Coronary artery (tissue), 2 donors: ENCODE data around the gene LCA5.

Experiments
- DNase-seq: peaks from one replicate; pipeline ENCODE4 v3.0.0-alpha.2; 2017; ENCODE audit warnings: low spot score
- H3K27ac ChIP-seq, 2 donors: fragments of 200-600 bp; sonication (generic); one replicate each; pipeline ENCODE4 v1.5.1; 2016 to 2019
- H3K4me3 ChIP-seq: fragments of 200-600 bp; sonication (generic); 2 replicates; pipeline ENCODE4 v1.5.1; 2016; ENCODE audit warnings: mild to moderate bottlenecking, moderate library complexity
- CTCF ChIP-seq: fragments of 200-600 bp; sonication (generic); IDR thresholded peaks from one replicate; pipeline ENCODE4 v1.5.1; 2019; ENCODE audit warnings: antibody characterized with exemption

Gene LCA5

GRCh38 chr6:79520534-79520933, 16.7 kb downstream of the LCA5 start:
- no peak for DNase-seq
- H3K27ac ChIP-seq: no peak overlapping the region
- TF ChIP-seq CTCF: no peak

GRCh38 chr6:79518842-79519241, 18.4 kb downstream of the LCA5 start:
- no peak overlapping the region for H3K4me3 ChIP-seq
- no peak for DNase-seq
- no peak overlapping the region for H3K27ac ChIP-seq
- TF ChIP-seq CTCF: no peak

More at GRCh38 chr6:79520534-79520933, 16.7 kb downstream of the LCA5 start:
- no peak overlapping the region for H3K4me3 ChIP-seq

GRCh38 chr6:79515436-79515835, 21.8 kb downstream of the LCA5 start:
- H3K27ac ChIP-seq: no peak overlapping the region
- H3K4me3 ChIP-seq: no peak overlapping the region
- TF ChIP-seq CTCF: no peak
- DNase-seq: no peak

GRCh38 chr6:79513111-79513510, 24.1 kb downstream of the LCA5 start:
- no peak for DNase-seq
- no peak overlapping the region for H3K4me3 ChIP-seq
- H3K27ac ChIP-seq: no peak overlapping the region
- TF ChIP-seq CTCF: no peak

- Histone ChIP-seq H3K4me3 (no peak overlapping the region), H3K27ac (no peak overlapping the region)
- no peak for DNase-seq
- no peak for TF ChIP-seq CTCF
Observed at GRCh38 chr6:79512014-79512413, 25.2 kb downstream of the LCA5 start.

- H3K27ac ChIP-seq: no peak overlapping the region
- TF ChIP-seq CTCF: no peak
- no peak for DNase-seq
- H3K4me3 ChIP-seq: no peak overlapping the region
Observed at GRCh38 chr6:79510707-79511106, 26.5 kb downstream of the LCA5 start.

- H3K27ac ChIP-seq: no peak overlapping the region
- TF ChIP-seq CTCF: no peak
- no peak for DNase-seq
- H3K4me3 ChIP-seq: no peak overlapping the region
Observed at GRCh38 chr6:79506251-79506650, 31.0 kb downstream of the LCA5 start.
